Spleen (tissue), 7 donors: ENCODE measurements around the gene QPCT.

Experiments used
- CTCF ChIP-seq, 11 experiments: fragments of 200-600 bp in 7 of 11; fragments of 450-650 bp in 4 of 11; sonication (generic) in 4 of 11; IDR thresholded peaks in 8 of 11; conservative IDR thresholded peaks in 3 of 11; 1 replicate in 7 of 11; 2 replicates in 4 of 11; pipeline versions ENCODE4 v1.4.0 to v1.8.0; 2016 to 2021; ENCODE audit warnings: antibody characterized with exemption in 11 of 11, inconsistent platforms in 4 of 11, mild to moderate bottlenecking in 1 of 11
- POLR2A ChIP-seq, 3 donors: fragments of 450-650 bp; IDR thresholded peaks; one replicate each; pipeline ENCODE4 v1.5.1; 2017; ENCODE audit warnings: antibody characterized with exemption in 3 of 3, mild to moderate bottlenecking in 1 of 3
- donor health status: DM: no; HTN: no; CAD: no; lungs with moderate emphysema.
- donor health status: DM: no; HTN: no; CAD: no.
- donor health status: DM: no; HTN: no; CAD: no.

- TF ChIP-seq POLR2A (IDR thresholded peaks at IDR 0.05) (no peak), CTCF (IDR thresholded peaks at IDR 0.05 in 8 of 11, conservative IDR thresholded peaks at IDR 0.05 in 3 of 11) (no peak)
Measured at GRCh38 chr2:37344453-37345361, at the start of gene QPCT.
